Trophoblast cell (in vitro differentiated cells and primary cell): ENCODE results near the gene RNASE13.

ENCODE experiments used
- DNase-seq, 2 donors: peaks; one replicate each; pipeline ENCODE4 v3.0.0-alpha.2; 2016
- H2AFZ ChIP-seq: 2 replicates; pipeline ENCODE4 v1.6.1; 2013; ENCODE audit warnings: low read length, moderate library complexity, mild to moderate bottlenecking; ENCODE audit not compliant: insufficient read depth, poor library complexity
- H2AK5ac ChIP-seq: 2 replicates; pipeline ENCODE4 v1.6.1; 2013; ENCODE audit warnings: mild to moderate bottlenecking, low read length
- H2BK120ac ChIP-seq: 2 replicates; pipeline ENCODE4 v1.6.1; 2013; ENCODE audit warnings: low read length, mild to moderate bottlenecking, moderate library complexity; ENCODE audit not compliant: insufficient read depth, poor library complexity
- H2BK12ac ChIP-seq: 2 replicates; pipeline ENCODE4 v1.6.1; 2013; ENCODE audit warnings: mild to moderate bottlenecking, low read length, moderate library complexity
- H2BK5ac ChIP-seq: 2 replicates; pipeline ENCODE4 v1.6.1; 2013; ENCODE audit warnings: low read length, low read depth, moderate library complexity, mild to moderate bottlenecking; ENCODE audit not compliant: poor library complexity
- H3K14ac ChIP-seq: 2 replicates; pipeline ENCODE4 v1.6.1; 2013; ENCODE audit warnings: mild to moderate bottlenecking, low read length
- H3K18ac ChIP-seq: 2 replicates; pipeline ENCODE4 v1.6.1; 2013; ENCODE audit warnings: mild to moderate bottlenecking, low read length
- H3K23ac ChIP-seq: 2 replicates; pipeline ENCODE4 v1.6.1; 2013; ENCODE audit warnings: low read length
- H3K27ac ChIP-seq: 2 replicates; pipeline ENCODE4 v1.5.1; 2013; ENCODE audit warnings: low read depth, mild to moderate bottlenecking, inconsistent platforms, low read length, moderate library complexity
- H3K27me3 ChIP-seq: 2 replicates; pipeline ENCODE4 v1.6.1; 2013; ENCODE audit warnings: inconsistent platforms, mild to moderate bottlenecking, low read length, moderate library complexity; ENCODE audit not compliant: insufficient read depth
- H3K36me3 ChIP-seq, 2 experiments: 1 replicate in 1 of 2; 2 replicates in 1 of 2; pipeline ENCODE4 v1.6.1; 2013; ENCODE audit warnings: low read length in 2 of 2, mild to moderate bottlenecking in 2 of 2, moderate library complexity in 1 of 2; ENCODE audit not compliant: insufficient read depth in 2 of 2, control insufficient read depth in 1 of 2
- H3K4ac ChIP-seq: 2 replicates; pipeline ENCODE4 v1.6.1; 2013; ENCODE audit warnings: low read depth, mild to moderate bottlenecking, low read length, moderate library complexity
- H3K4me1 ChIP-seq, 2 experiments: 1 replicate in 1 of 2; 2 replicates in 1 of 2; pipeline ENCODE4 v1.6.1; 2013; ENCODE audit warnings: low read length in 2 of 2, mild to moderate bottlenecking in 2 of 2, moderate library complexity in 1 of 2; ENCODE audit not compliant: insufficient read depth in 2 of 2, control insufficient read depth in 1 of 2
- H3K4me2 ChIP-seq: 2 replicates; pipeline ENCODE4 v1.6.1; 2013; ENCODE audit warnings: inconsistent platforms, mild to moderate bottlenecking, low read length, moderate library complexity
- H3K4me3 ChIP-seq: 2 replicates; pipeline ENCODE4 v1.5.1; 2013; ENCODE audit warnings: mild to moderate bottlenecking, low read depth, low read length, inconsistent platforms
- H3K79me1 ChIP-seq: one replicate; pipeline ENCODE4 v1.6.1; 2013; ENCODE audit warnings: low read length
- H3K79me2 ChIP-seq: 2 replicates; pipeline ENCODE4 v1.6.1; 2013; ENCODE audit warnings: low read length, mild to moderate bottlenecking; ENCODE audit not compliant: control insufficient read depth, insufficient read depth, poor library complexity
- H3K9ac ChIP-seq: 2 replicates; pipeline ENCODE4 v1.6.1; 2013; ENCODE audit warnings: mild to moderate bottlenecking, low read length
- H3K9me3 ChIP-seq: 2 replicates; pipeline ENCODE4 v1.6.1; 2013; ENCODE audit warnings: low read depth, mild to moderate bottlenecking, control low read depth, inconsistent platforms, low read length; ENCODE audit not compliant: insufficient read depth
- H4K12ac ChIP-seq: 2 replicates; pipeline ENCODE4 v1.6.1; 2013; ENCODE audit warnings: low read depth, mild to moderate bottlenecking, low read length, moderate library complexity
- H4K8ac ChIP-seq: 2 replicates; pipeline ENCODE4 v1.6.1; 2013; ENCODE audit warnings: low read depth, mild to moderate bottlenecking, low read length, moderate library complexity
- H4K91ac ChIP-seq: one replicate; pipeline ENCODE4 v1.6.1; 2013; ENCODE audit warnings: low read depth, mild to moderate bottlenecking, low read length, moderate library complexity
- WGBS: extraction: QIAGEN DNeasy Blood & Tissue Kit; methylation state at CpG from one replicate; pipeline ENCODE4 v1.1.7; 2013; ENCODE audit warnings: missing lambda C conversion rate; ENCODE audit not compliant: insufficient read length, insufficient coverage; ENCODE audit errors: extremely low coverage; 5-methylcytosine and 5-hydroxymethylcytosine counted together

The RNASE13 gene

GRCh38 chr14:21038441-21039422 lies 4.1 kb upstream of the RNASE13 start:
- no CpG with 5 or more reads among the region's 10 CpGs for WGBS
- Histone ChIP-seq H2AK5ac (no peak overlapping the region), H2AFZ (no peak overlapping the region), H4K91ac (no peak overlapping the region), H2BK5ac (no peak overlapping the region), H3K79me1 (peaks cover 4% of the 10 kb centered on the region), H3K18ac (no peak overlapping the region), H3K4me3 (no peak overlapping the region), H2BK12ac (no peak overlapping the region), H4K8ac (peak overlapping the region; percentile 7), H3K4me2 (no peak overlapping the region), H3K4me1 (peaks cover 13 to 16% of the 10 kb centered on the region in 2 experiments), H4K12ac (no peak overlapping the region), H3K23ac (no peak overlapping the region), H3K9me3 (no peaks in the 10 kb centered on the region), H3K36me3 (no peaks in the 10 kb centered on the region), H3K27ac (no peak overlapping the region), H3K4ac (no peak overlapping the region), H2BK120ac (no peak overlapping the region), H3K9ac (no peak overlapping the region), H3K27me3 (no peaks in the 10 kb centered on the region), H3K79me2 (no peaks in the 10 kb centered on the region), H3K14ac (no peak overlapping the region)
- DNase-seq: peak; percentile 34 to 77

- Histone ChIP-seq H3K9me3 (no peaks in the 10 kb centered on the region), H2BK5ac (no peak overlapping the region), H4K12ac (no peak overlapping the region), H3K36me3 (no peaks in the 10 kb centered on the region), H2AK5ac (no peak overlapping the region), H3K9ac (no peak overlapping the region), H3K79me1 (no peaks in the 10 kb centered on the region), H3K79me2 (no peaks in the 10 kb centered on the region), H3K4me1 (peaks cover 6 to 7% of the 10 kb centered on the region in 2 experiments), H3K27ac (no peak overlapping the region), H2BK120ac (no peak overlapping the region), H2AFZ (no peak overlapping the region), H3K18ac (no peak overlapping the region), H3K14ac (no peak overlapping the region), H3K4me3 (no peak overlapping the region), H4K91ac (no peak overlapping the region), H2BK12ac (no peak overlapping the region), H3K4ac (no peak overlapping the region), H3K23ac (no peak overlapping the region), H3K27me3 (no peaks in the 10 kb centered on the region), H4K8ac (no peak overlapping the region), H3K4me2 (no peak overlapping the region)
- no CpG with 5 or more reads among the region's 3 CpGs for WGBS
- no peak for DNase-seq
Observed at GRCh38 chr14:21037156-21037555, 2.5 kb upstream of the RNASE13 start.

- no peaks in the 10 kb centered on the region for H3K79me2 ChIP-seq
- no peak overlapping the region for H2BK120ac ChIP-seq
- no peak overlapping the region for H2AK5ac ChIP-seq
- H3K4me2 ChIP-seq: no peak overlapping the region
- peak overlapping the region; percentile 23 for H3K4me3 ChIP-seq
- no peak overlapping the region for H3K9ac ChIP-seq
- no peaks in the 10 kb centered on the region for H3K36me3 ChIP-seq
- H3K27me3 ChIP-seq: no peaks in the 10 kb centered on the region
- H3K27ac ChIP-seq: no peak overlapping the region
- no peak overlapping the region for H2BK5ac ChIP-seq
- H3K18ac ChIP-seq: no peak overlapping the region
- peaks cover under 1% of the 10 kb centered on the region for H3K9me3 ChIP-seq
- DNase-seq: no peak
- H3K79me1 ChIP-seq: no peaks in the 10 kb centered on the region
- H4K12ac ChIP-seq: no peak overlapping the region
- H3K4me1 ChIP-seq: peaks cover 4 to 6% of the 10 kb centered on the region in 2 experiments
- no peak overlapping the region for H3K4ac ChIP-seq
- WGBS: no CpG with 5 or more reads among the region's 7 CpGs
- H2BK12ac ChIP-seq: no peak overlapping the region
- H4K8ac ChIP-seq: no peak overlapping the region
- no peak overlapping the region for H4K91ac ChIP-seq
- no peak overlapping the region for H3K23ac ChIP-seq
- H2AFZ ChIP-seq: no peak overlapping the region
- H3K14ac ChIP-seq: no peak overlapping the region
Observed at GRCh38 chr14:21036751-21037150, 2.1 kb upstream of the RNASE13 start.

- Histone ChIP-seq H2BK120ac (no peak overlapping the region), H3K79me1 (no peaks in the 10 kb centered on the region), H3K9me3 (peaks cover 2% of the 10 kb centered on the region), H2BK5ac (no peak overlapping the region), H2AK5ac (no peak overlapping the region), H3K4ac (no peak overlapping the region), H2BK12ac (no peak overlapping the region), H3K4me2 (no peak overlapping the region), H3K79me2 (no peaks in the 10 kb centered on the region), H4K91ac (no peak overlapping the region), H3K4me3 (peak overlapping the region; percentile 45), H3K36me3 (no peaks in the 10 kb centered on the region), H3K27ac (no peak overlapping the region), H3K27me3 (no peaks in the 10 kb centered on the region), H2AFZ (no peak overlapping the region), H3K9ac (no peak overlapping the region), H4K12ac (no peak overlapping the region), H3K18ac (no peak overlapping the region), H3K14ac (no peak overlapping the region), H3K4me1 (no peaks in the 10 kb centered on the region), H3K23ac (no peak overlapping the region), H4K8ac (no peak overlapping the region)
- DNase-seq: no peak
- no CpG with 5 or more reads among the region's 4 CpGs for WGBS
Observed at GRCh38 chr14:21033133-21033698, 1.4 kb downstream of the RNASE13 start.
